Activated T-helper 1 cell treated with Interleukin-2 at 50 U/mL for 16 hours (primary cell): Measurements from ENCODE around the gene SLC9A9.

Source experiments
- DNase-seq: peaks from one replicate; pipeline ENCODE4 v3.0.0-alpha.2; 2020; ENCODE audit warnings: low read depth

SLC9A9 gene

DNA sequence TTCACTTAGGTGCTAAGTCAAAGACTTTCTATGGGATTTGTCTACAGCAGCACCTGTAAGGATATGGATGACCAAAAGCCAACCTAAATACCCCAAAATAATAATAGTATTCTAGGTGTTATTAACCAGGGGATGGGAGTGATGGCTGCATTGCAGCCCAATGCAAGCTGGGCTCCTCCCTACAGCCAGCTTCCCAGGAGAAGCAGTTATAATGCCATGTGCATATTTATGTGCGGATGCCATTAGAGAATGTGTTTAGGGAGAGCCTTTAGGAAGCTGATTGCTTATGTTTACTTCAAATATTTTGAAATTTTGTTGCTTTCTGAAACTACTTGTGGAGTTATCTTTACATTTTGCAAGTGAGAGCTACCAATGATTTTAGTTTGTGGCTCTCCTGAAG lies 491.4 kb downstream of the SLC9A9 start:
- no peak for DNase-seq

DNA sequence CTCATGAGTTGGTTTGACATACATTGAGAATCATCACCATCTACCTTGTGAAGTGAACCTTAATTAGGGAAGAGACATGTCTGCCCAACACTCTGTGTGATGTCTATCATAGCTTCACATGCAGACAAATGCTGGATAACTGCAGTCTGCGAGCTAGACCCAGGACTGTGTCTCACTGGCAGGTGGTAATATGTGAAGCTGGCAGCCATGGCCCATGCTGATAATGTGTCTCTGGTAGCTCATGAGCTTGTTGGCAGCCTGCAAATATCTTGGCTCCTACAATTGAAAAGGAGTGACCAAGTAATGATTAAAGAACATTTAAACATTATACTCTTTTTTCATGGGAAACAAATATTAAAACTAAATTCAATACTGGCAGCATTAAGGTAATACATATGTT lies 493.9 kb downstream of the SLC9A9 start:
- DNase-seq = no peak

DNA sequence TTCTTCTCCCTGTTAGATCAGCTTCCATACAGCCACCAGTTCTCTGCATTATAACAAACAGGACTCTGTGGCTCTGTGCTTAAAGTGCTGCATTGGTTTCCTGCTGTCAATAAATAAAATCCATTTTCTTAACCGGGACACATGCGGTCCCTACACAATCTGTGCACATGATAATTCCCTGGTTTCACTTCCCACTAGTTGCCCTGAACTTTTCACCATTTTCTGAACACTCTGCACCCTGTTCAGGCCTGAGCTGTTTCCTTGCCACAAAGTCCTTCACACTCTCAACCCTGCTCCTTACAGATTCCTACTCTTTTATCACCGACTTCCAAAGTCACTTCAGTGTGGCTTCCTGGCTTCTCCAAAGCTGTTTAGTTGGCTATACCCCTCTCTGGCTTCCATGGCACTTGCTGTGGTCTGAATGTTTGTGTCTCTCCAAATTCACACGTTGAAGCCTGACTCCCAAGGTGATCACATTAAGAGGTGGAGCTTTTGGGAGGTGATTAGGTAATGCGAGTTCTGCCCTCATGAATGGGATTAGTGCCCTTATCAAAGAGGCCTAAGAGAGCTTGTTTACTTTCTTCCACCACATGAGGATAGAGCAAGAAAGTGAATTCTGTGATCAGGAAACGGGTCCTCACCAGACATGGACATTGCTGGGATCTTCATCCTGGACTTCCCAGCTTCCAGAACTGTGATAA lies 495.3 kb downstream of the SLC9A9 start:
- DNase-seq = no peak

DNA sequence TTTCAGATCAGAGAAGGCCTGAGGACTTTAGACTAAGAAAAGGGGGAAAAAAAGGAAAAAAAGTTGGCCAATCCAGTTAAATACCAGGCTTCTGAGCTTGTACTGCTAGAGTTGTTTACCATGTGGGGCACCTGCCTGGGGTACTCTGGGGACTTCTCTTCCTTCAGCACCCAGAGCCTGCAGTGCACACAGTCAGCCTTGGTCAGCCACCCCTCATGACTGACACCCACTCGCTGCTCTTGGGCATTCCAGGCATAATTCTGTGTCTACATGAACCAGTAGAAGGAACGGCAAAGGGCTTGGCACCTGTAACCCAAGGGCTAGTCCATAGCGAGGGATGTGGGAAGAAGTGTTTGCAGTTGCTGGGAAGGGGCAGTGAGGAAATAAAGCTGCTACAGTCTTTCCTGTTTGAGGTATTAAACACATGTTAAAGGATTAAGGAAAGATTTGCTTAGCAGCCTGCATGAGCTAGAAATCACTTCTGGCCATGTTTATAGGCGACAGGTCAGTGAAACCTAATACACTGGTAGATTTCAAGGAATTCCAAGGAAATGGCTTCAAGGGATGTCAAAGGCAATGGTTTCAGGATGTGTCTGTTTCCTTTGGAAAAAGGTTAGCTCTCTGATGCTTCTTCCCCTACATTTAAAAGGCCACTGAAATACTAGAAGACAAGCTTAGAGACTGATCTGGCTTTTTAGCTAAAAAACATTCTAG lies 496.2 kb downstream of the SLC9A9 start:
- no peak for DNase-seq

DNA sequence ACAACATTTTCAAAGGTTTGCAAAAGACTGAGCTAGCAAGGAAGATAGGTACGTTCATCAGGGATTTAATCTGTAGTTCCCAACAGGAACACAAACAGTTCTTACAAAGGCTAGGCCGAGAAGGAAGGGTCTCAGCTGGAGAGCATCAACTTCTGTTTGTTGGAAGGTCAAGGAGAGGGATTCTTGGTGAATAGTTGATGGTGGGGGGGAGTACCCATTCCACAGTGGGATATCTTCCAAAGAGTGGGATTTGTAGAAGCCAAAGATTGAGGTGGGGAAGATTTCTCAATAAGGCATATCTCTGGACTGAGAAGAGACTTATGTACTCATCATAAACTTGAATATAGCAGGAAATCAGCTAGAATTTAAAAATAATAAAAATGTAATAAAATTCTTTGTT lies 496.9 kb downstream of the SLC9A9 start:
- no peak for DNase-seq

DNA sequence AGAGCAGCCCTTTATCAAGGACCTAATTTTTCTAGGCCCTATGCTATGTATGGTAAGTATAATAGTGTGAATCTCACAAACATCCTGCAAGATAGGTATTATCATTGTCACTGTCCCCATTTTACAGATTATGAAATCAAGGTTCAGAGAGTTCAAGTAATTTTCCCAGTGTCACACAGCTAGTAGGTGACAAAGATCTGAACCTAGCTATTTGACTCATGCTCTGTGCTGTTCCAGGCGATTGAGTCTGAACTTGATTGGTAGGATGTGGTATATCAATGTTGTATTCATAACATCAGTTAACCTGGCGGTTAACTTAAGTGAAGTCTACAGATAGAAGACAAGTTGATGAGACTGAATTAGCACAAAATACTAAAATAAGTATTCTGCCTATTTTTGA lies 498.8 kb downstream of the SLC9A9 start:
- DNase-seq = no peak

DNA sequence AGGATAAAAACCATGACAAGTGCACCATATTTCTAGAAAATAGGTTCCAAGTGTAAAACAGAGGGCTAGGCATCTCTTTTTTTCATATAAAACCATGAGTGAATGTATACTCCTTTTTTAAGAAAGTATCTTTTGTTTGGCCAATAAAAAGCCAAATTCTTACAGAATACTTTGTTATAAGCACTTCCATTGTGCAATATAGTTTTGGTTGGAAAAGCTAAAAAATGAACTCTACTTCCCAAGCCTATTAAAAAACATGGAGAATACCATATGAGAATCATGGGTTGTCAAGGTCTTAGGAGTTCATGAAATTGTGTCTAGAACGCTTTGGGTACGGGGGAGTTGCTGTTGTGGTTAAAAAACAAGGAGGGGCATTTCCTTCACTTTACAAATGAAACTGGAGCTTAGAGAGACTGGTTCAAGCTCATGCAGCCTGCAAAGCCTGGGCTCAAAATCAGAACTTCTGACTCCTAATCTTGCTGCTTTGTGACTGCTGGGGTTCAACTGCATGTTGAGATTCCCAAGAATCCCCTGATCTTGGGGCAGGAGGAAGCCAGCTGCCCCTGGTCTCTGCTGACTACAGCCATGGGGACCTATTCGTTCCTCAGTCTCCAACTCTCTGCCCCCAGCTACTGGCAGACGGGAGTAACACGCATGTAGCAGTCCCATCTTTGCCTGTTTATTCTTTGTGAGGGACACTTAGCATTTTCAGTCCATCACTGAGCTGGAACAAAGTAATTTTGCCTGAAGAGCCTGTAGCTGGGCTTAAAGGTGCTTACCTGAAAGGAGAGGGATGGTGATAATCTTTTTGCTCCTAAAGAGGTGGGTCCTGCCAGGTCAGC lies 499.6 kb downstream of the SLC9A9 start:
- DNase-seq = no peak

DNA sequence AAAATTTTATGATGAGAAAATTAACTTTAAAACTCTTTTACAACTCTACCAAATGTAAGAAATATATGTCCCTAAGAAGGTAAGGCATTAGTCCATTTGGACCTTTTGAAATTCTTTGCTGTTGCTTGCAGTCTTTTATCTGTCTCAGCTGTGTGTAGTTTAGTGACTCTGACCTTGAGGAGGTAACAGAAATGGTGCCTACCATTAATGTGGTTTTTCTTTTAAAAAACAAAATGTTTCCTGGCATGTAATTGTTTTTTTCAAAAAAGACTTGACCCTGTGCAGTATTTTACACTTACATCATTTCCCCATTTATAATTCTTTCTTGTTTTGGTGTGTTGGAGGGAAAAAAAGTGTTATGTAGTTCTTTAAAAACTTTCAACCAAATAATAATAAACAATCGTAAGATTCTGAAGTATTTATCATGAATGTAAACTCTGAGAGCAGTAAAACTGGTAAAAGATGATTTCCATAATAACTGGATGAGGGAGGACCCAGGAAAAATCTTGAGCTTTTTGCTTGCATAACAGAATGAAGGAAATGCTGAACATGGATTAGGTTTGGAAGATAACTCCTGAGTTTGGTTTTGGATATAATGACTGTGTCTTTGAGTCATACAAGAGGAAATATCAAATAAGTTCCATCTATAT lies 503.6 kb downstream of the SLC9A9 start:
- no peak for DNase-seq

DNA sequence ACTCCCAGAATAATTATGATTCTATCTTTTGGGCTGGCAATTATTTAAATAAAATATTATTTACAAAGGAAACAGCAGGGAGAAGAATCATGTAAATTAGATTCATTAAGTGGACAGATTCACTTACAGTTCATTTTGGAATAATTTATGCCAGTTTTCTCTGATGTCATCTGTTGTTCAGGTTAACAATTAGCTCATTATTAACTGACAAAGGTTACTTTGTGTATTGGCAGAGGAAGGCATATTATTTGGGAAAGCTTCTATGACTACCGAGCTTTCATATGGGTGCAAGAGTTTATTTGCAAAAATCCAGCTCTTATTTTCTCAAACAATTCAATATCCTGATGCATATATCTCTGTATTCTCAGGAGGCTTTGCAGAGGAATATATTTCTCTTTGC lies 504.3 kb downstream of the SLC9A9 start:
- DNase-seq = no peak

DNA sequence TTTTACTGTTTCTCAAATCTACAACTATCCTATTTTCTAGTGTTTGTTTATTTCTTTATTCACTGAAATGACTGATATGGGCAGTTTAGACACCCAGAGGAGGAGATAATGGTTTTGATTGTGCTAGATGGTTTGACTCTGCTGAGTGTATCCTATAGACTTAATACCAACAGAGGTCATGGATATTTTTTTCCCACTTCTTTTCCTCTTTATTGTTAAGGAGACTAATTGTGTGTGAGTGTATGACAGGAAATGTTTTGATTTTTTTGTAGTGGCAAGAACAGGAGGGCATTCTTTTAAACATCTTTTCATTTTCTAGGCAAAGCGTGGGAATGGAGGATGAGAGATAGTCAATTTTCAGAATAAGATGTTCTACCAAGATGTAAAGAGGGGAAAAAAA lies 505.2 kb downstream of the SLC9A9 start:
- DNase-seq = no peak

DNA sequence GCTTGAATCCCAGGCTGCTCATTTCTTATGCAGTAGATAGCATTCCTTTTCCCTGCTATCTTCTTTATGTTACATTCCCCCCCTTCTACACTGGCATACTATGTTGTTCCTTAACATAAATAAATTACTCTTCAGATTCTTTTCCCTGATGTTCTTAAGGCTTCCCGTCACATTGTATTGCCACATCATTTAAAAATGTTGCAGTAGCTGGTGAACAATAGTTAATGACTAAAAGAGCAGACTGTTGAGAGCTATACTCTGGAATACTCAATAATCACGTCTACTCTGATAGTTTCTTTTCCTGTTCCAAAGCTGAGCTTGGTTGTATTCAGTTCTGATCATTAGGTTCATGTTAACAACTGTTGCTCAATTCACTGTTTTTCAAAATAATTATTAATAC lies 508.8 kb downstream of the SLC9A9 start:
- DNase-seq = no peak

DNA sequence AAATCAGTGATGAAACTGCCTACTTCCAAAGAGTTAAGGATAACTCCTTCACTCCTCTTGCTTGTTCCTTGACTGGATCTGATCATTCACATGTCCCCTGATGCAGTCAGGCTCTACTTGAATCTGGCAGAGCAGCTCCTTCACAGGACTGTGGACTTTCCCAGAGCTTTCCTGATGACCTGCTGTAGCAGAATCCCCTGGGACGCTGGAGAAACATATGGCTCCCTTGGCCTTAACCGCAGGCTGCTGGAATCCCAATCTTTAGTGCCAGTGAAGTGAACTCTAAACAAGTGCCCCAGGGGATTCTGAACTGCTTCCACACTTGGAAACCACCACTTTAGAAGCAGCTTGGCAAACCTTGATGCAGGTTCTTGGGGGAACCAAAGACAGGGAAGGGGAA lies 510.9 kb downstream of the SLC9A9 start:
- no peak for DNase-seq

DNA sequence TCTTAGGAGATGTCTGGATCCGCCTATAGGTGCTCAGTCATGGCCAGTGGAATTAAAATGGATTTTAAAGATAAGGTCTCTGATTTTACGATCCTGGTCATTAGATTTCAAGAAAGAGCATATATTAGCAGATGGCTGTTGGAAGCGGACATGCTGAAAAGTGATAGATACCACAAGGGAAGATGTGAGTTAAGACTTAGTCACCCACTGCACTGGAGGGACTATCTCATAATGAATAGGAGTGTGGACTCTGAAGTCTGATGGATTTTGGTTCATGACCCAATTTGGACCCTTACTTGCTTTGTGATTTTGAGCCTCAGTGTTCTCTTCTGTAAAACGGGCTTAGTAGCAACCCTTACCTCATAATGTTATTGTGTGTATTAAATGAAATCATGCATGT lies 514.0 kb downstream of the SLC9A9 start:
- DNase-seq = no peak

DNA sequence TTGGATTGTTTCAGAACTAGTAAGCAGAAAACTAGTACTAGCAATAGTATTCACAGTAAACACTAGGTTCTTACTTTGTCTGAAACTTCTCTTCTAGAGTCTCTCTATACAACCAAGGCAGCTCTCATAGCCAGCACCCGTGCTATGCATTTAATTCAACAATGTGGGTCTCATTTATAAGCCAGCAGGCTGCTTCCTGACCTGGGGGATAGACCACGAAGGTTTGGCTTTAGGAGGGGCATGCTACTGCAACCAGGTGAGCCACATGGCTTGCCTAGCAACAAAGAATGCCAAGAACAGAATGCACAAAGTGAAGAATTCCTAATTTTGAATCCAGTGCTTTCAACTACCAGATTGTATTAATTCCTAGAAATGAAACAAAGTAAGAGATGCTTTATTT lies 514.9 kb downstream of the SLC9A9 start:
- no peak for DNase-seq

DNA sequence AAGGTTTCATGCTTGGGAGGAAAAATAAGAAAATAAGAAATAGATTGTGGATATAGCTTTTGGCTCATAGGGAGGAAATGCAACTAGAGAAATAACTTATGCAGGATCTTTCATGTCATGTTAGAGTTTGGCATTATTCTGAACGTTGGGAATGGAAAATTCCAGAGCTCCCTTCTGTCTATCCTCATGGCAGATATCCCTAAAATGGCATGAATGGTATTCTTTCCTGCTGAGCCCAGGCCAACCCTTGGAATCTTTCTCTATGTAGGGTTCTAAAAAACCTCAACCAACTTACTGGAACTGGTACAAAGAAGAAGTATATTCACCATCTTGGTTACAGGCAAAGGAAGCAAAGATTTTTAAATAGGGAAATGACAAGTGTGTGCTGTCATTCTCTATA lies 516.2 kb downstream of the SLC9A9 start:
- no peak for DNase-seq

DNA sequence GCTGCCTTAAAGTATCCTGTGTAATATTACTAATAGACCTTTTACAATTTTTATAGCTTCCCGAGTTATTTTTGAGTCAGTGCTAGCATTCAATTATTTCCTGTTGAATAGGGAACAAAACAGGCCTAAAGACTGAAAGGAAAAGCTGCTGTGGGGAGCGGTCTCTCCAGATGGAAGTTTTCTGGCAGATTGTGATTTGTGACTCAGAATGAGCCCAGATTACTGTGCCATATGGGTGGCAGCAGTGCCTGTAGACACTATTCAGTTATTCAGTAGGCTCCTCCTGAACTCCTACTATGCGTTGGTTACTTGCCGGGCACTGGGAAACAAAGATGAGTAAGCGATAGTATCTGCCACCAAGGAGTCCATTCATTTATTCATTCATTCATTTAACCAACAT lies 516.9 kb downstream of the SLC9A9 start:
- DNase-seq = no peak

DNA sequence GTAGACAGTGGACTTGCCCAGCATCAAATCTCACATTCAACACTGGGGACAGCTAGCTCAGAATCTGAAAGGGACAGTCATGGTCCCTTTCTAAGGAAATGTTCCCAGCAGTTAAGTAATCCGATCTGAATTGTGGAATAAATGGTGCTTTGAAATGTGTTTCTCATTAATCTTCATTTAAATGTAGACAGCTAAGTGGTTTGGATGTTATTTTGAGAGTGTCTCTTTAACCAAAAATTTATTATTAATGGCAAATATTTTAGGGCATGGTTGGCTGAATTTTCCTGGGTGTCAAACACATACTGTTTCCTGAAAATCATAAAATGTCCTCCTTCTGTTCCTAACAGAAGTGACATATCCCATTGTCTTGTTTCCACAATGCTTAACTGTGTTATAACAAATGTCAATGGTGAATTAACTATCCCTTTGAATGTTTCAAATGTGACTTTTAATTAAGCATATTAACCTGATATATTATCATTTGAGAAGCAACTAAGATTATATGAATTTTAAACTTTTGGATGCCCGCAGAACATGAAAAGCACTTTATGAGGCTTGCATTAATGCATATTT lies 517.9 kb downstream of the SLC9A9 start:
- no peak for DNase-seq

DNA sequence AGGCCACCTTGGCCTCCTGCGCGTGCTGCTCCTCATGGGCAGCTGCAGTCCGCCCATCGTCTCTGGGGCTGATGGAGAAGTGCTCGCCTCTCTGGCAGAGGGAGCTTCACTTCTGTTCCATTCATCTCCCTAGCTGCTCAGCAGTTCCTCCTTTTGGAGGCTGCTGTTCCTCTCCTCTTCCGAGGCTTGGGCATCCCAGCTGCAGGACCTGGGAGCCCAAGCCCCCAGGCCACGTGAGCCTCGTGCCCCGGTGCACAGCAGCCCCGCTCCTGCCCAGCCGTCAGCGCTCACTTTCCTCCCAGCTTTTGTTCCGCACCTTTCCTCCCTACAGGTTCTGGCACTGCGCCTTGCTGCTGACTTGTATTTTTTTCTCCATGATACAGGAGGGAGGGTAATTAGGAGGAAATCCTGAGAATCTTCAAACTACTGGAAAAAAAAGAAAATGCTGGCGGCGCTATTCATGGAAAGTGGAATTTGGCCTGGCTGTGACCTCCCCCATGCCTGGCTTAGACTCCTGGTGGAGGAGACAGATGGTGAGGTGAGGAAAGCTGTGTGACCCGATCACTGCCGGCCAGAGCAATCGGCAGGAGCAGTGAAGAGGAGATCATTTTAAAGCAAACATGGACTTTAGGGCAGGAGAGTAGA lies 518.6 kb downstream of the SLC9A9 start:
- no peak for DNase-seq

DNA sequence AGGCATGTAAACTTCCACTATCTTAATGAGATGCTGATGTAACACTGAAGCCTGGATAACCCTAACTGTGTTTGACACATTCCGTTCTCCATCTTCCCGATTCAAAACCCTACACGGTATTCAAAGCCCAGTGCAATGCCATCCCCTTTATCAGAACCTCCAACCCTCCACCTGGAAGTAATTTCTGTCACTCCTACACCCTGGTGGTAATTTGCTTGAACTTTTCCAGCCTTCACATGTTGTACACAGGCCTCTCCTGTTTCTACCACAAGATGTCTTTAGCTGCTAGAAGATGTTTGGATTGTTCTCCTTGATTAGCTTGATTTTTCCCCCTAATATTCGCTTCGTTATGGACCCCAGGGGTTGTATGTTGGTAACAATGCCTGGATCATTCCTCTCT lies 519.8 kb downstream of the SLC9A9 start:
- no peak for DNase-seq

DNA sequence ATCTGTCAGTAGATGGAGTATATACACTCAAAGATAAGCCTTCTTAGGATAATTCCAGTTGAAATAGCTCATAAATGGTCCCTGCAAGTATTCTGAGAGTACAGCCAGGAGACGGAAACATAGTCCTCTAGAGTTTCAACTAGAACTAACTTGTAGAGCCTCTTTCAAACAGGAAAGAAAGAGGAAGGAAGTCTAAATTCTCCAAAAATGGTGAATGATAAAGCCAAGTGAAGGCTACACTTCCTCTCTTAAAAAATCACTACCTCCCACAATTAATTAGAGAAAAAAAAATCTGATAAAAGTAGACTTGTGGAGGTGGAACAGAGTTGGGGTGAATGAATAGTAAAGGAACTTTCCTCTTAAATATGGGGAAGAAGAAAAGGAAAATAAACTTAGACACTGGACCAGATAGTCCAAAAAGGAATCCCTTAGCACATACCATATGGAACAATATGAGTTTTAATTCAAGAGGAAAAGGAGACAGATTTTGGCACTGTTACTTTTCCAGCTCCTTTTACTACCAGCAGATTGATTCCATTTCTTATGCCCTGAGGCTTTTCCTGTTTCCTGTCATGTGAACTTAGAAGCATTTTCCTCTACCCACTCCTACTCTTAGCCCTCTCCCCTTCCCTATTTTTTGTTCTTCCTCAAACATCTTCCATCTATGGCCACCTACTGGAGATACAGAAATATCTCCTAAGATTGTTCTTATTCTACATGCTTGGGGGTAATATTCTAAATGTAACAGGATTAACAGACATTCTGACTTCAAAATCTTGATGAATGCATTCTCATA lies 521.1 kb downstream of the SLC9A9 start:
- DNase-seq = no peak
